HepG2 (cell line): ENCODE data around the gene CCNB1IP1. TPM values are rescaled to one million over a fixed set of nuclear protein-coding genes. Genes with fewer than 3 reads are reported as not detected.
A peak's percentile ranks its signal among the peaks of the same experiment; 100 is the strongest.

ENCODE experiments used
- CREBL2 ChIP-seq: sonication (generic); formaldehyde crosslinking; IDR thresholded peaks from 2 replicates; pipeline ENCODE4 v1.8.1; 2023; ENCODE audit warnings: missing genetic modification reagents, mild to moderate bottlenecking, borderline replicate concordance
- CSRNP1 ChIP-seq: sonication (generic); formaldehyde crosslinking; IDR thresholded peaks from 2 replicates; pipeline ENCODE4 v1.8.1; 2023; ENCODE audit warnings: mild to moderate bottlenecking, missing genetic modification reagents
- DMAP1 ChIP-seq: IDR thresholded peaks from 2 replicates; pipeline ENCODE4 v1.6.1; 2016
- IKZF4 ChIP-seq: sonication (generic); formaldehyde crosslinking; IDR thresholded peaks from 2 replicates; pipeline ENCODE4 v1.5.1; 2020; ENCODE audit warnings: borderline replicate concordance, mild to moderate bottlenecking, low read depth, missing genetic modification reagents; ENCODE audit errors: not compliant biosample characterization
- PCBP1 ChIP-seq: fragments of 200-400 bp; formaldehyde crosslinking; IDR thresholded peaks from 2 replicates; pipeline ENCODE4 v1.6.1; 2017; ENCODE audit warnings: mild to moderate bottlenecking, low read depth, low read length, borderline replicate concordance
- TBX3 ChIP-seq: fragments of 450-650 bp; IDR thresholded peaks from 2 replicates; pipeline ENCODE4 v1.6.1; 2017; ENCODE audit warnings: antibody characterized with exemption, mild to moderate bottlenecking, inconsistent platforms, borderline replicate concordance
- THYN1 ChIP-seq: sonication (generic); formaldehyde crosslinking; IDR thresholded peaks from 2 replicates; pipeline ENCODE4 v1.8.1; 2023; ENCODE audit warnings: low read depth, mild to moderate bottlenecking, moderate library complexity, missing genetic modification reagents, borderline replicate concordance
- ZBTB38 ChIP-seq: sonication (generic); formaldehyde crosslinking; IDR thresholded peaks from 2 replicates; pipeline ENCODE4 v1.5.1; 2020; ENCODE audit warnings: mild to moderate bottlenecking, missing genetic modification reagents
- ZHX1 ChIP-seq: sonication (generic); formaldehyde crosslinking; IDR thresholded peaks from 2 replicates; pipeline ENCODE4 v1.8.1; 2022; ENCODE audit warnings: low read depth, mild to moderate bottlenecking, missing genetic modification reagents
- ZMAT3 ChIP-seq: sonication (generic); formaldehyde crosslinking; conservative IDR thresholded peaks from 2 replicates; pipeline ENCODE4 v1.7.0; 2021; ENCODE audit warnings: missing genetic modification reagents
- ZNF263 ChIP-seq: sonication (generic); formaldehyde crosslinking; IDR thresholded peaks from 2 replicates; pipeline ENCODE4 v1.4.0; 2020; ENCODE audit warnings: missing genetic modification reagents
- ZNF407 ChIP-seq: sonication (generic); formaldehyde crosslinking; IDR thresholded peaks from one replicate; pipeline ENCODE4 v1.5.1; 2020; ENCODE audit warnings: mild to moderate bottlenecking, missing genetic modification reagents; ENCODE audit errors: not compliant biosample characterization
- ZNF496 ChIP-seq: sonication (generic); formaldehyde crosslinking; IDR thresholded peaks from 2 replicates; pipeline ENCODE4 v1.8.1; 2023; ENCODE audit warnings: mild to moderate bottlenecking, moderate library complexity, missing genetic modification reagents; ENCODE audit not compliant: insufficient replicate concordance
- ZNF598 ChIP-seq: sonication (generic); formaldehyde crosslinking; IDR thresholded peaks from 2 replicates; pipeline ENCODE4 v1.5.1; 2020; ENCODE audit warnings: mild to moderate bottlenecking, missing genetic modification reagents, borderline replicate concordance
- ZNF792 ChIP-seq: IDR thresholded peaks from 2 replicates; pipeline ENCODE4 v1.6.1; 2016
- polyA plus RNA-seq, 8 experiments: library from polyadenylated mRNA; depleted of rRNA in 3 of 8; stranded (reverse) in 7 of 8; unstranded in 1 of 8; fragments of >200 nt; fragmentation: Illumina TruSeq in 4 of 8; extraction: Trizol in 4 of 8; gene quantifications; 2 replicates each; pipeline versions ENCODE4 v1.2.1 to v1.2.3, GENCODE V29; 2011 to 2016; ENCODE audit warnings: low read depth in 4 of 8, missing spikeins in 1 of 8, mixed read lengths in 1 of 8; ENCODE audit not compliant: insufficient read depth in 1 of 8
- total RNA-seq, 5 experiments: library from RNA; depleted of rRNA; stranded (reverse); fragments of >200 nt; fragmentation: Illumina TruSeq; extraction: Trizol; gene quantifications; 2 replicates each; pipeline ENCODE4 v1.2.3, GENCODE V29; 2016; ENCODE audit warnings: low read depth in 1 of 5

Gene CCNB1IP1
- total and polyA plus RNA-seq, 2 of the 13 experiments (the other 11 are each of a cell fraction or from before 2014, with no cell fraction given): 98.3 to 125 TPM

GRCh38 chr14:20376071-20376588, 43.1 kb upstream of the CCNB1IP1 start (continued):
- no peak for TF ChIP-seq ZHX1 (CRISPR knock-in tag)
- TF ChIP-seq PCBP1: no peak
- TF ChIP-seq IKZF4 (CRISPR knock-in tag): peak; percentile 81
- no peak for TF ChIP-seq TBX3
- TF ChIP-seq ZNF792 (CRISPR knock-in tag): no peak
- 0 out of 2 replicates have a peak, but pooled peaks have one; percentile 82 for TF ChIP-seq ZNF598 (CRISPR knock-in tag)
- peak; percentile 91 for TF ChIP-seq ZBTB38 (CRISPR knock-in tag)
- TF ChIP-seq THYN1 (CRISPR knock-in tag): no peak
- TF ChIP-seq CSRNP1 (CRISPR knock-in tag): no peak
- peak; percentile 72; the same call in 1 of the 2 replicates for TF ChIP-seq ZNF263 (CRISPR knock-in tag)
- peak; percentile 64; the same call in 1 of the 2 replicates for TF ChIP-seq ZMAT3 (CRISPR knock-in tag)
- peak; percentile 32 for TF ChIP-seq ZNF407 (CRISPR knock-in tag)
- TF ChIP-seq ZNF496 (CRISPR knock-in tag): no peak
- TF ChIP-seq DMAP1 (CRISPR knock-in tag): no peak
- TF ChIP-seq CREBL2 (CRISPR knock-in tag): no peak
